Natural killer cell treated with Interleukin-12 subunit alpha and Interleukin-12 subunit beta and Interleukin-15 and Interleukin-18, amount 100 ng/mL, for 72 hours (primary cell): ENCODE data around the gene RAB11A. TPM values are rescaled to one million over a fixed set of nuclear protein-coding genes. Genes with fewer than 3 reads are reported as not detected.

ENCODE experiments used
- ATAC-seq, 2 donors: fragments of 150-1000 bp; cut with Tn5 transposase in 1 of 2; sonication (Bioruptor Pico), chemical (Tn5 transposase) in 1 of 2; 2 replicates each; pipeline ENCODE4 v1.10.0; 2021
- DNase-seq: peaks from one replicate; pipeline ENCODE4 v3.0.0; 2022; ENCODE audit warnings: low spot score
- H3K27ac Mint-ChIP-seq, 2 donors: 1 replicate in 1 of 2; 2 replicates in 1 of 2; pipeline ENCODE4 v1.8.0; 2022; ENCODE audit warnings: mixed read lengths in 2 of 2, mild to moderate bottlenecking in 1 of 2, moderate library complexity in 1 of 2
- H3K27me3 Mint-ChIP-seq, 2 donors: 1 replicate in 1 of 2; 2 replicates in 1 of 2; pipeline ENCODE4 v1.8.0; 2022; ENCODE audit warnings: mixed read lengths in 2 of 2
- H3K36me3 Mint-ChIP-seq: one replicate; pipeline ENCODE4 v1.8.0; 2022; ENCODE audit warnings: mixed read lengths
- H3K4me1 Mint-ChIP-seq, 2 donors: 1 replicate in 1 of 2; 2 replicates in 1 of 2; pipeline ENCODE4 v1.8.0; 2022; ENCODE audit warnings: low read depth in 2 of 2, mixed read lengths in 2 of 2, mild to moderate bottlenecking in 1 of 2
- H3K4me3 Mint-ChIP-seq: one replicate; pipeline ENCODE4 v1.8.0; 2022; ENCODE audit warnings: mixed read lengths
- H3K9me3 Mint-ChIP-seq: 2 replicates; pipeline ENCODE4 v1.8.0; 2022; ENCODE audit warnings: mixed read lengths
- total RNA-seq, 2 donors: library from RNA; stranded (reverse); gene quantifications; one replicate each; pipeline ENCODE4 v1.2.3, GENCODE V29; 2022

Gene RAB11A
- total RNA-seq, 2 donors from 2014 or later: 101 to 164 TPM

- peaks cover 0 to 6% of the 10 kb centered on the region in 2 donors for H3K4me1 Mint-ChIP-seq
- no peak overlapping the region for H3K4me3 Mint-ChIP-seq
- ATAC-seq (no peak), DNase-seq (no peak)
- no peaks in the 10 kb centered on the region for H3K9me3 Mint-ChIP-seq
- peak overlapping the region in 1 of 2 donors; percentile 10 for H3K27ac Mint-ChIP-seq
- no peaks in the 10 kb centered on the region for H3K27me3 Mint-ChIP-seq
- H3K36me3 Mint-ChIP-seq: no peaks in the 10 kb centered on the region
Observed at GRCh38 chr15:65908876-65909275, 39.6 kb downstream of the RAB11A start.

GRCh38 chr15:65909831-65910230 is 40.5 kb downstream of the RAB11A start:
- Mint-ChIP-seq H3K27me3 (no peaks in the 10 kb centered on the region), H3K9me3 (no peaks in the 10 kb centered on the region), H3K4me3 (no peak overlapping the region), H3K4me1 (peaks cover 0 to 6% of the 10 kb centered on the region in 2 donors), H3K27ac (no peak overlapping the region), H3K36me3 (no peaks in the 10 kb centered on the region)
- ATAC-seq (peak in 1 of 2 donors; percentile 11), DNase-seq (no peak)

GRCh38 chr15:65910341-65910740 is 41.0 kb downstream of the RAB11A start:
- Mint-ChIP-seq H3K4me3 (no peak overlapping the region), H3K27ac (no peak overlapping the region), H3K36me3 (no peaks in the 10 kb centered on the region), H3K27me3 (no peaks in the 10 kb centered on the region), H3K9me3 (no peaks in the 10 kb centered on the region), H3K4me1 (peaks cover 0 to 9% of the 10 kb centered on the region in 2 donors)
- DNase-seq (no peak), ATAC-seq (no peak)

- Mint-ChIP-seq H3K4me1 (peaks cover 9 to 21% of the 10 kb centered on the region in 2 donors), H3K9me3 (no peaks in the 10 kb centered on the region), H3K4me3 (no peak overlapping the region), H3K27me3 (no peaks in the 10 kb centered on the region), H3K36me3 (no peaks in the 10 kb centered on the region), H3K27ac (no peak overlapping the region)
- DNase-seq: no peak
- ATAC-seq: no peak
Observed at GRCh38 chr15:65912235-65912634, 42.9 kb downstream of the RAB11A start.

- DNase-seq: no peak
- Mint-ChIP-seq H3K36me3 (no peaks in the 10 kb centered on the region), H3K4me3 (no peak overlapping the region), H3K4me1 (peaks cover 24 to 34% of the 10 kb centered on the region in 2 donors), H3K9me3 (no peaks in the 10 kb centered on the region), H3K27ac (no peak overlapping the region), H3K27me3 (no peaks in the 10 kb centered on the region)
- ATAC-seq: no peak
Observed at GRCh38 chr15:65913631-65914199, 44.4 kb downstream of the RAB11A start.

- Mint-ChIP-seq H3K36me3 (no peaks in the 10 kb centered on the region), H3K27ac (no peak overlapping the region), H3K4me1 (peaks cover 28 to 37% of the 10 kb centered on the region in 2 donors), H3K27me3 (no peaks in the 10 kb centered on the region), H3K4me3 (no peak overlapping the region), H3K9me3 (no peaks in the 10 kb centered on the region)
- no peak for DNase-seq
- no peak for ATAC-seq
Observed at GRCh38 chr15:65914386-65914785, 45.1 kb downstream of the RAB11A start.

GRCh38 chr15:65914981-65915925 is 46.0 kb downstream of the RAB11A start:
- ATAC-seq (no peak), DNase-seq (no peak)
- Mint-ChIP-seq H3K4me3 (no peak overlapping the region), H3K27ac (peak overlapping the region in 1 of 2 donors; percentile 69), H3K9me3 (no peaks in the 10 kb centered on the region), H3K27me3 (no peaks in the 10 kb centered on the region), H3K4me1 (peaks cover 28 to 37% of the 10 kb centered on the region in 2 donors), H3K36me3 (no peaks in the 10 kb centered on the region)

GRCh38 chr15:65916041-65916663 is 46.9 kb downstream of the RAB11A start:
- Mint-ChIP-seq H3K4me1 (peaks cover 28 to 37% of the 10 kb centered on the region in 2 donors), H3K27ac (peak overlapping the region; percentile 66 to 81), H3K36me3 (no peaks in the 10 kb centered on the region), H3K4me3 (no peak overlapping the region), H3K9me3 (no peaks in the 10 kb centered on the region), H3K27me3 (no peaks in the 10 kb centered on the region)
- ATAC-seq: no peak
- no peak for DNase-seq

GRCh38 chr15:65916664-65917406 is 47.5 kb downstream of the RAB11A start:
- ATAC-seq (peak; percentile 88 to 93), DNase-seq (peak; percentile 81)
- H3K36me3 Mint-ChIP-seq: no peaks in the 10 kb centered on the region
- peak overlapping the region; percentile 49 for H3K4me3 Mint-ChIP-seq
- peaks cover 28 to 35% of the 10 kb centered on the region in 2 donors for H3K4me1 Mint-ChIP-seq
- no peaks in the 10 kb centered on the region for H3K9me3 Mint-ChIP-seq
- H3K27me3 Mint-ChIP-seq: no peaks in the 10 kb centered on the region
- H3K27ac Mint-ChIP-seq: peak overlapping the region; percentile 66 to 81

GRCh38 chr15:65917407-65917756 is 48.1 kb downstream of the RAB11A start:
- Mint-ChIP-seq H3K27me3 (no peaks in the 10 kb centered on the region), H3K27ac (peak overlapping the region; percentile 66 to 81), H3K4me3 (peak overlapping the region; percentile 49), H3K36me3 (no peaks in the 10 kb centered on the region), H3K4me1 (peaks cover 28 to 33% of the 10 kb centered on the region in 2 donors), H3K9me3 (no peaks in the 10 kb centered on the region)
- ATAC-seq (peak in 1 of 2 donors; percentile 1), DNase-seq (no peak)

GRCh38 chr15:65917936-65918335 is 48.6 kb downstream of the RAB11A start:
- Mint-ChIP-seq H3K36me3 (no peaks in the 10 kb centered on the region), H3K9me3 (no peaks in the 10 kb centered on the region), H3K4me3 (peak overlapping the region; percentile 63), H3K4me1 (peaks cover 28 to 33% of the 10 kb centered on the region in 2 donors), H3K27ac (peak overlapping the region; percentile 66 to 81), H3K27me3 (no peaks in the 10 kb centered on the region)
- ATAC-seq: no peak
- no peak for DNase-seq

- Mint-ChIP-seq H3K36me3 (no peaks in the 10 kb centered on the region), H3K4me1 (peaks cover 28 to 33% of the 10 kb centered on the region in 2 donors), H3K4me3 (peak overlapping the region; percentile 63), H3K27ac (peak overlapping the region; percentile 51 to 81), H3K27me3 (no peaks in the 10 kb centered on the region), H3K9me3 (no peaks in the 10 kb centered on the region)
- no peak for DNase-seq
- no peak for ATAC-seq
Observed at GRCh38 chr15:65918357-65918920, 49.1 kb downstream of the RAB11A start.

GRCh38 chr15:65918945-65919344 is 49.7 kb downstream of the RAB11A start:
- peak overlapping the region; percentile 63 for H3K4me3 Mint-ChIP-seq
- no peaks in the 10 kb centered on the region for H3K36me3 Mint-ChIP-seq
- no peak for DNase-seq
- H3K27ac Mint-ChIP-seq: peak overlapping the region; percentile 51 to 81
- H3K9me3 Mint-ChIP-seq: no peaks in the 10 kb centered on the region
- peaks cover 28 to 33% of the 10 kb centered on the region in 2 donors for H3K4me1 Mint-ChIP-seq
- no peaks in the 10 kb centered on the region for H3K27me3 Mint-ChIP-seq
- ATAC-seq: no peak
